ENCODE results near the gene MIGA2. TPM values are rescaled to one million over a fixed set of nuclear protein-coding genes. Genes with fewer than 3 reads are reported as not detected.
"Not testable (repeated sequence)": the region's sequence is repeated elsewhere in the genome, so short reads cannot be mapped to it uniquely, and the experiment has no call there.

MIGA2 gene
- total RNA-seq, 2 experiments from 2014 or later: 38.3 to 45.6 TPM

GRCh38 chr9:129027685-129028191 lies 8.7 kb upstream of the MIGA2 start:
- no peaks in the 10 kb centered on the region for H3K9me3 Mint-ChIP-seq (ENCODE audit: insufficient read depth)
- DNase-seq (peak; percentile 78), ATAC-seq (peak; percentile 78)
- CTCF ChIA-PET: interaction anchor here (0.8 to 1.2 kb wide), 4 partner anchors 10 to 210 kb away, joined by 3 to 5 read pairs (median 4); partner anchors contain the start of gene ENDOG
- H3K27me3 Mint-ChIP-seq (ENCODE audit: low read depth): no peaks in the 10 kb centered on the region
- peaks cover 29% of the 10 kb centered on the region for H3K4me1 Mint-ChIP-seq (ENCODE audit: low read depth)
- no peaks in the 10 kb centered on the region for H3K36me3 Mint-ChIP-seq (ENCODE audit: low read depth)
- H3K4me3 Mint-ChIP-seq: peak overlapping the region; percentile 89
- H3K27ac Mint-ChIP-seq: peak overlapping the region; percentile 84
- POLR2A ChIA-PET: interaction anchor here (0.6 to 2.7 kb wide), 4 partner anchors 21 to 146 kb away, joined by 3 to 7 read pairs (median 4); partner anchors contain the start of genes KYAT1 and LRRC8A

- peaks cover 26% of the 10 kb centered on the region for H3K4me1 Mint-ChIP-seq (ENCODE audit: low read depth)
- H3K27ac Mint-ChIP-seq: peak within 1 kb of the TSS; percentile 84
- no peaks in the 10 kb centered on the region for H3K9me3 Mint-ChIP-seq (ENCODE audit: insufficient read depth)
- H3K36me3 Mint-ChIP-seq (ENCODE audit: low read depth): no peaks in the 10 kb centered on the region
- ChIA-PET CTCF (interaction anchor here (0.8 to 1.2 kb wide), 5 partner anchors 9 to 596 kb away, joined by 3 to 5 read pairs (median 3); partner anchors contain the start of gene ENDOG), POLR2A (interaction anchor here (0.9 to 2.7 kb wide), 3 partner anchors 21 to 147 kb away, joined by 3 to 7 read pairs (median 3); partner anchors contain the start of genes KYAT1 and LRRC8A)
- ATAC-seq (peak; percentile 88), DNase-seq (peak; percentile 96)
- peak within 1 kb of the TSS; percentile 89 for H3K4me3 Mint-ChIP-seq
- H3K27me3 Mint-ChIP-seq (ENCODE audit: low read depth): no peaks in the 10 kb centered on the region
Measured at GRCh38 chr9:129028192-129028966, 8.0 kb upstream of the MIGA2 start, which contains the start of gene SH3GLB2. TSS of gene SH3GLB2 (minus strand) at chr9:129028331. CDS start at chr9:129028154, 177 bp downstream.

DNA sequence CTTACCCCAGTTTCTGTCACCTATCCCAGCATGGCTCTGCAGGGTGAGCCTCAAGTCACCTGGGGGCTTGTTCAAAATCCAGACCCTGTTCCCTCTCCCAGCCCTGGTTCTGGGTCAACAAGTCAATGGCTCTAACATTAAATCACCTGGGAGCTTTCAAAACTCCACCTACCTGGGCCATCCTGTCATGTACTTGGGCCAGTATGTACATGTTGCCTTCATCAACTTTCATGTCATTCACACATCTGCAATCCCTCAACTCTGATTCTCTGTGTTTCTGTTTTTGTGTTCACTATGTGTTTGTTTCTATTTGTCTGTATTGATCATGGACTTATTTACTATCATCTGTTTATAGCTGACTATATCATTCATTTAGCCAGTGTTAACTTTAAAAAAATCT lies 6.2 kb upstream of the MIGA2 start:
- Mint-ChIP-seq H3K4me1 (ENCODE audit: low read depth) (peaks cover 26% of the 10 kb centered on the region), H3K4me3 (no peak overlapping the region), H3K36me3 (ENCODE audit: low read depth) (no peaks in the 10 kb centered on the region), H3K27me3 (ENCODE audit: low read depth) (no peaks in the 10 kb centered on the region), H3K27ac (no peak overlapping the region), H3K9me3 (ENCODE audit: insufficient read depth) (no peaks in the 10 kb centered on the region)
- ChIA-PET CTCF (interaction anchor here (0.8 to 1.2 kb wide), 2 partner anchors 39 to 385 kb away, joined by 3 to 5 read pairs; no protein-coding TSS in a partner anchor), POLR2A (interaction anchor here (0.6 kb wide), 1 partner anchor 927 kb away, joined by 3 read pairs; no protein-coding TSS in a partner anchor)
- ATAC-seq (no peak), DNase-seq (no peak)

- ChIA-PET POLR2A (no interaction called here), CTCF (no interaction called here)
- DNase-seq (no peak), ATAC-seq (no peak)
- Mint-ChIP-seq H3K4me1 (ENCODE audit: low read depth) (peaks cover 30% of the 10 kb centered on the region), H3K9me3 (ENCODE audit: insufficient read depth) (no peaks in the 10 kb centered on the region), H3K36me3 (ENCODE audit: low read depth) (no peaks in the 10 kb centered on the region), H3K27me3 (ENCODE audit: low read depth) (no peaks in the 10 kb centered on the region), H3K4me3 (no peak overlapping the region), H3K27ac (no peak overlapping the region)
Measured at GRCh38 chr9:129031514-129031913, 4.9 kb upstream of the MIGA2 start.

DNA sequence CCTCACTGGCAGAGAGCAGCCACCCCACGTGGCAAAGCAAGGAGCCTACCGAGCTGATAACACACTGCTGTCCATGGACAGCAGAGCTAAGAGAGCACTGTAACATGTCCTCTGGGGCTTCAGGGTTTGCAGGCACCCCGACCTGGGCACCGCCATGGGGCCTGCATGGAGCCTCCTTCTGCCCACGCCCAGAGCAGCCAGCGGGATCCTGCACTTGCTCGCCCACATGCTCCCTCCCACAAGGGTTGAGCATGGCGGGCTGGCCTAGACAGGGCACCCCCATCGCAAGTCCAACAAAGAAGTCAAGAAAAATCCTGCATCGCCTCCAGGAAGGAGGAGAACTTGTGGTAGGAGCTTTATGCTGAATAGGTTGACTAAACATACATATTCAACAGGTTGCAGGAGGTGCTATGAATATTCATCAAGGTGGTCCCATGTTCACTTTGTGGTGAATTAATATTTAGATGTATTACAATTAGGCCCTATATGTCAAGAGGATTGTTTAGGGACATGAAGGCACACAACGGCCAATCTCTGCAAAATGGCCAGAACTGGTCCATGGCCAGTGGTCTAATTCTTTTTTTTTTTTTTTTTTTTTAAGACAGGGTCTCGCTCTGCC lies 3.8 kb upstream of the MIGA2 start:
- CTCF ChIA-PET: interaction anchor here (1.1 kb wide), 1 partner anchor 99 kb away, joined by 3 read pairs; no protein-coding TSS in a partner anchor
- H3K27ac Mint-ChIP-seq: no peak overlapping the region
- H3K4me1 Mint-ChIP-seq (ENCODE audit: low read depth): peaks cover 30% of the 10 kb centered on the region
- POLR2A ChIA-PET: no interaction called here
- H3K27me3 Mint-ChIP-seq (ENCODE audit: low read depth): no peaks in the 10 kb centered on the region
- DNase-seq: no peak
- ATAC-seq: no peak
- H3K9me3 Mint-ChIP-seq (ENCODE audit: insufficient read depth): no peaks in the 10 kb centered on the region
- H3K4me3 Mint-ChIP-seq: no peak overlapping the region
- no peaks in the 10 kb centered on the region for H3K36me3 Mint-ChIP-seq (ENCODE audit: low read depth)

DNA sequence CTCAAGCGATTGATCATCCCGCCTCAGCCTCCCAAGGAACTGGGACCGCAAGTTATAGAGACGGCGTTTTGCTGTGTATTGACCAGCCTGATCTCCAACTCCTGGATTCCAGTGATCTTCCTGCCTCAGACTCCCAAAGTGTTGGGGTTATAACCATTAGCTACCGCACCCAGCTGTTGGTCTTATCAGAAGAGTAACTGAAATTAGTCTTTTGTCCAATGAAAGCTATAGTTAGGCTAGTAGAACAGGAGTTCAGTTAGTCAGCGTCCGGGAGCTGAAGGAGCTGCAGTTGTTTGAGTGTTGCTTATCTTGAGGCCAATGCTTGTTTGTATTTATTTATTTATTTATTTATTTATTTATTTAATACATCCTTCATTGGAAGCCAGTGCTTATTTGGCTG lies 3.2 kb upstream of the MIGA2 start:
- Mint-ChIP-seq H3K27me3 (ENCODE audit: low read depth) (no peaks in the 10 kb centered on the region), H3K36me3 (ENCODE audit: low read depth) (no peaks in the 10 kb centered on the region), H3K9me3 (ENCODE audit: insufficient read depth) (no peaks in the 10 kb centered on the region), H3K4me3 (no peak overlapping the region), H3K4me1 (ENCODE audit: low read depth) (peaks cover 36% of the 10 kb centered on the region), H3K27ac (no peak overlapping the region)
- ChIA-PET POLR2A (no interaction called here), CTCF (interaction anchor here (1.1 kb wide), 1 partner anchor 98 kb away, joined by 3 read pairs; no protein-coding TSS in a partner anchor)
- no peak for ATAC-seq
- no peak for DNase-seq

GRCh38 chr9:129035838-129036237 lies 588 bp upstream of the MIGA2 start:
- H3K36me3 Mint-ChIP-seq (ENCODE audit: low read depth); H3K27me3 Mint-ChIP-seq (ENCODE audit: low read depth); ATAC-seq; DNase-seq; H3K9me3 Mint-ChIP-seq (ENCODE audit: insufficient read depth): not testable (repeated sequence)
- Mint-ChIP-seq H3K27ac (peak overlapping the region; percentile 79), H3K4me1 (ENCODE audit: low read depth) (peaks cover 31% of the 10 kb centered on the region), H3K4me3 (peak overlapping the region; percentile 98)
- ChIA-PET POLR2A (interaction anchor here (1.3 kb wide), 1 partner anchor 45 kb away, joined by 5 read pairs; the partner anchor contains the start of gene DOLPP1), CTCF (interaction anchor here (1.0 to 1.7 kb wide), 4 partner anchors 38 to 218 kb away, joined by 3 to 7 read pairs (median 4); partner anchors contain the start of genes DOLPP1 and ENDOG)

- no peak for ATAC-seq
- ChIA-PET POLR2A (interaction anchor here (1.0 to 1.3 kb wide), 2 partner anchors 34 to 44 kb away, joined by 5 read pairs; partner anchors contain the start of gene DOLPP1), CTCF (interaction anchor here (0.7 to 1.7 kb wide), 5 partner anchors 9 to 219 kb away, joined by 3 to 7 read pairs (median 4); partner anchors contain the start of genes DOLPP1, ENDOG and SH3GLB2)
- Mint-ChIP-seq H3K27ac (peak overlapping the region; percentile 79), H3K4me1 (ENCODE audit: low read depth) (peaks cover 31% of the 10 kb centered on the region), H3K9me3 (ENCODE audit: insufficient read depth) (no peaks in the 10 kb centered on the region), H3K36me3 (ENCODE audit: low read depth) (peaks cover 8% of the 10 kb centered on the region), H3K4me3 (peak overlapping the region; percentile 98), H3K27me3 (ENCODE audit: low read depth) (no peaks in the 10 kb centered on the region)
- DNase-seq: no peak
Measured at GRCh38 chr9:129036923-129037766, 719 bp downstream of the MIGA2 start.

GRCh38 chr9:129037767-129038098 lies 1.3 kb downstream of the MIGA2 start:
- H3K4me1 Mint-ChIP-seq (ENCODE audit: low read depth): peaks cover 31% of the 10 kb centered on the region

DNA sequence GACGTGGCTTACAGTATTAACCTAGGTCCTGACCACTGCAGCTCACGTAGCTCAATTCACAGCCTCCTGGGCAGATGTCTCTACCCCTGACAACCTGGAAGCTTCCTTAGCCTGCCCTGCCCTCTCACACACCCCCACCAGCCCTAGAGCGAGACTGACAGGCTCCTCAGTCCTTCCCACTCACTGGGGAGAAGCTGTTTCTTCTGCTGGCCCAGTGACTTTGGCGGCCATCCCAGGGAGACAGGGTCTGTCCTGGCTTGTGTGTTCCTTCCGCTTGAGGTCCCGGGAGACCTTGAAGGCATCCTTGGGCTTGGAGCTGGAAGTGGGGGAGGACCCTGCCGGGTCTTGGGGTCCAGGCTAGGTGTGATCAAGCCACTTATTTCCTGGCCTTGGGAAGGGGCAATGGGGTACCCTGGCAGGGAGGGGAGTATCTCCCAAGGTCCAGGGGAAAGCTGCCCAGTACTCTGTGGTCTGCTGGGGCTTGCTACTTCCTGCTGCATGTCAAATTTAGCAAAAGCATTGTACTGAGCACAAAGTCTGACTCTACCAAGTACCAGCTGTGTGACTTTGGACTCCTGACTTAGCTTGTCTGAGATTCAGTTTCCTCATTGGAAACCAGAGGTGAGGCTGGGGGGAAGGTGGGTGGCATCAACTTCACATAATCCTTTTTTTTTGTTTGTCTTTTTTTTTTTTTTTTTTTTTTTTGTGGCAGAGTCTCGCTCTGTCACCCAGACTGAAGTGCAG lies 1.9 kb downstream of the MIGA2 start:
- DNase-seq: no peak
- ChIA-PET POLR2A (interaction anchor here (0.6 to 1.8 kb wide), 4 partner anchors 33 to 749 kb away, joined by 3 to 6 read pairs (median 4); partner anchors contain the start of gene PTPA), CTCF (interaction anchor here (1.0 kb wide), 1 partner anchor 10 kb away, joined by 4 read pairs; the partner anchor contains the start of gene SH3GLB2)
- Mint-ChIP-seq H3K9me3 (ENCODE audit: insufficient read depth) (no peaks in the 10 kb centered on the region), H3K4me3 (peak overlapping the region; percentile 98), H3K36me3 (ENCODE audit: low read depth) (peaks cover 14% of the 10 kb centered on the region), H3K4me1 (ENCODE audit: low read depth) (peaks cover 31% of the 10 kb centered on the region), H3K27ac (no peak overlapping the region), H3K27me3 (ENCODE audit: low read depth) (no peaks in the 10 kb centered on the region)
- ATAC-seq: no peak

More at GRCh38 chr9:129037767-129038098, 1.3 kb downstream of the MIGA2 start:
- Mint-ChIP-seq H3K27ac (no peak overlapping the region), H3K27me3 (ENCODE audit: low read depth) (no peaks in the 10 kb centered on the region), H3K4me3 (peak overlapping the region; percentile 98), H3K9me3 (ENCODE audit: insufficient read depth) (no peaks in the 10 kb centered on the region), H3K36me3 (ENCODE audit: low read depth) (peaks cover 13% of the 10 kb centered on the region)
- POLR2A ChIA-PET: interaction anchor here (0.7 to 1.8 kb wide), 3 partner anchors 33 to 748 kb away, joined by 3 to 6 read pairs (median 5); partner anchors contain the start of gene PTPA
- no peak for ATAC-seq
- CTCF ChIA-PET: interaction anchor here (1.0 kb wide), 1 partner anchor 10 kb away, joined by 4 read pairs; the partner anchor contains the start of gene SH3GLB2
- DNase-seq: no peak

All from activated CD8-positive, alpha-beta T cell treated with anti-CD3 and anti-CD28 coated beads, Interleukin-2, amount 10 ng/mL, durations not matched to agents 7 days and 5 days (primary cell).